Muscle layer of duodenum (tissue), 2 donors: ENCODE measurements around the gene HRH3.

Source experiments
- H3K27ac ChIP-seq: one replicate; pipeline ENCODE4 v1.7.0; 2013; ENCODE audit warnings: mild to moderate bottlenecking, low read length
- H3K27me3 ChIP-seq: one replicate; pipeline ENCODE4 v1.7.0; 2013; ENCODE audit warnings: low read depth, mild to moderate bottlenecking, control low read depth, low read length
- H3K36me3 ChIP-seq, 2 donors: one replicate each; pipeline ENCODE4 v1.7.0; 2013; ENCODE audit warnings: low read length in 2 of 2, control low read depth in 1 of 2, mild to moderate bottlenecking in 1 of 2; ENCODE audit not compliant: insufficient read depth in 2 of 2, control insufficient read depth in 1 of 2
- H3K4me1 ChIP-seq, 2 donors: one replicate each; pipeline ENCODE4 v1.7.0; 2013; ENCODE audit warnings: low read length in 2 of 2, mild to moderate bottlenecking in 2 of 2, control low read depth in 1 of 2, moderate library complexity in 1 of 2; ENCODE audit not compliant: insufficient read depth in 2 of 2, control insufficient read depth in 1 of 2
- H3K4me3 ChIP-seq, 2 donors: one replicate each; pipeline ENCODE4 v1.7.0; 2013; ENCODE audit warnings: low read length in 2 of 2, low read depth in 1 of 2, mild to moderate bottlenecking in 1 of 2
- H3K9me3 ChIP-seq, 2 donors: one replicate each; pipeline ENCODE4 v1.7.0; 2013; ENCODE audit warnings: low read length in 2 of 2, control low read depth in 1 of 2, mild to moderate bottlenecking in 1 of 2; ENCODE audit not compliant: control insufficient read depth in 1 of 2
- donor health status: healthy.

HRH3 gene

GRCh38 chr20:62191781-62192559 lies 28.1 kb downstream of the HRH3 start:
- Histone ChIP-seq H3K27me3 (no peaks in the 10 kb centered on the region), H3K4me3 (no peak overlapping the region), H3K4me1 (no peaks in the 10 kb centered on the region), H3K9me3 (no peaks in the 10 kb centered on the region), H3K36me3 (peaks cover 6 to 41% of the 10 kb centered on the region in 2 donors), H3K27ac (no peak overlapping the region)

- no peaks in the 10 kb centered on the region for H3K4me1 ChIP-seq
- no peaks in the 10 kb centered on the region for H3K27me3 ChIP-seq
Observed at GRCh38 chr20:62190639-62191411, 29.3 kb downstream of the HRH3 start.

DNA sequence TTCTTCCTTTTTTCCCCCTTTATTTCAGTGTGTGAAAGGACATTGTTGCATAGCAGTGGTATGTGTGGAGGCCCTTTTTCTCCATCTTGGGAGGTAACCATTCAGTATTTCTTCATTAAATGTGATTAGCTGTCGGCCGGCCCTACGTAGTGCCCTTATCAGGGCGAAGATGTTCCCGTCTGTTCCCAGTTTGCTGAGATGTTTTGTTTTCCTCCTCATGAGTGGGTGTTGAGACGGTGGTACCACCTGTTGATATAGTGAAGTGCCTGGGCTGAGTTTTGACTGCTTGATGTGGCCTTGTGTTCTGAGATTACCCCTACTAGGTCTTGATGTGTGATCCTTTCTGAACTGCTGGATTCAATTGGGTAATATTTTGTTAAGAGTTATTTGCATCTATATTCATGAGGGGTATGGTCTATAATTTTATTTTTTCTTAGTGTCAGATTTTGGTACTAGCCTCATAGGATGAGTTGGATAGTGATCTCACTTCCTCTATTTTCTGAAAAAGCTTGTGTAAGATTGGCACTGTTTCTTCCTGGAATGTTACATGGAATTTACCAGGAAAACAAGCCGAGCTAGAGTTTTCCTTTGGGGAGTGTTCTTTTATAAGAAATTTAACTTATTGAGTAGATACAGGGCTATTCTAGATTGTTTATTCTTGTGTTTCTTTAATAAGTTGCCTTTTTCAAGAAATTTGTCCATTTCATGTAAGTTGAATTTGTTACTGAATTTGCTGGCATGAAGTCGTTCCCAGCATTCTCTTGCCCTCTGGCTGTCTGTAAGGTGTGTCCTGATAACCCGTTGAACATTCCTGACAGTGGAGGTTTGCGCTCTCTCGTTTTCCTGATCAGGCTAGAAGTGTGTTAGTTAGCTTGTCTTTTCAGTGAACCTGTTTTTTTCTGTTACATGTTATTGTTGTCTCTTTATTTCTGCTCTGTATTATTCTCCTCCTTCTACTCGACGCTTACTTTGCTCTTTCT lies 32.9 kb downstream of the HRH3 start:
- Histone ChIP-seq H3K4me3 (no peak overlapping the region), H3K36me3 (peaks cover 5 to 24% of the 10 kb centered on the region in 2 donors), H3K27me3 (no peaks in the 10 kb centered on the region), H3K4me1 (peaks cover 0 to 19% of the 10 kb centered on the region in 2 donors), H3K27ac (no peak overlapping the region), H3K9me3 (no peaks in the 10 kb centered on the region)

More at GRCh38 chr20:62190639-62191411, 29.3 kb downstream of the HRH3 start:
- Histone ChIP-seq H3K27ac (no peak overlapping the region), H3K36me3 (peaks cover 6 to 39% of the 10 kb centered on the region in 2 donors), H3K4me3 (no peak overlapping the region), H3K9me3 (no peaks in the 10 kb centered on the region)

- H3K9me3 ChIP-seq, result no peaks in the 10 kb centered on the region
- H3K27ac ChIP-seq, result no peak overlapping the region
- peaks cover 0 to 16% of the 10 kb centered on the region in 2 donors for H3K36me3 ChIP-seq
- H3K4me3 ChIP-seq, result no peak overlapping the region
- H3K27me3 ChIP-seq, result no peaks in the 10 kb centered on the region
- peaks cover 0 to 19% of the 10 kb centered on the region in 2 donors for H3K4me1 ChIP-seq
Observed at GRCh38 chr20:62186096-62186426, 34.0 kb downstream of the HRH3 start.

GRCh38 chr20:62183426-62184142 lies 36.5 kb downstream of the HRH3 start:
- H3K27me3 ChIP-seq, result no peaks in the 10 kb centered on the region
- H3K9me3 ChIP-seq, result no peaks in the 10 kb centered on the region
- H3K4me1 ChIP-seq, result peaks cover 0 to 19% of the 10 kb centered on the region in 2 donors
- H3K27ac ChIP-seq, result peak overlapping the region; percentile 79
- H3K36me3 ChIP-seq, result peaks cover 0 to 8% of the 10 kb centered on the region in 2 donors
- H3K4me3 ChIP-seq, result peak overlapping the region; percentile 90 to 99

DNA sequence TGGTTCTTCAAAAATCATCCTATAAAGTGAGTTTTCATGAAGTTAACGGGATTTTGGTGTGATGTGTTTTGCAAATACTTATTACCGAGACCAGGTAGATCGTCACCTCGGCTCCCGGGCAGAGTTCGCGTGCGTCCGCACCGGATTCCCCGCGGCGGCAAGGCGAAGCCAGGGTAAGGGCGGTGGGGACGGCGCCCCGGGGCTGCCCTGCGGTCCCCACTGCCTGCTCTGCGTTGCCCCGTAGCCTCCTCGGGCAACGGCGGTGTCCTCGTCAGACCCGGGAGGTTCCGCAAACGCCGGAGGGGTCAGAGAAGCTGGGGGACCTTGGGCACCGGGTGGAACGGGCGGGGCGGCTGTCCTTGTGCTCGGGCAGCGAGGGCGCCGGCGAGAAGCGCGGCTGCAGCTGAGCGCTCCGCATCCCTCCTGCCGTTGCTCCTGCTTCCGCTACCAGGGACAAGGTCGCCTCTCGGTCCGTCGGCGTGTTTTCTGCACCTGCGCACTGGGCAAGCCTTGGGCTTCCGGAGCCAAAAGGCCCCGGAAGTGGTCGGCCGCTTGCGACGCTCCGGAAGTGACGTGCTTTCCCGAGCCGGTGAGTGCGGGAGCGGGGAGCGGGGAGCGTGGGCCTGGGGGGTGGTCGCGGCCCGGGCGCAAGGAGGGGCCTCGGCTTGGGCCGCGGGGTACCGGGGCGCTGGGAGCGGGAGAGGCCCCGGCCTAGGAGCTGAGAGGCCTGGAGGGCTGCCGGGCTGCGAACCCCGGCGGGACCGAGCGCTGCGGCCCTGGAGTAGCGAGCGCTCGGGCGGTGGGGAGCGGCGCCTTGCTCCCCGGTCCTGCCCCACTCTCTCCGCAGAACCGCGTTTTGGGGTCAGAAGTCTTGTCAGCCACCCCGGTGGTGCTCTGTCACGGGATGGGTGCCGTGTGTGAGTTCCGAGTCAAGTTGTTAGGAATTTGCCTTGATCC lies 37.3 kb downstream of the HRH3 start, which contains the start of gene MTG2:
MTG2 (plus strand) TSS at position 560 of the 957 bp plus-strand sequence. CDS start 10,393 bp downstream, outside the sequence.
- Histone ChIP-seq H3K4me3 (peak within 1 kb of the TSS; percentile 90 to 99), H3K9me3 (no peaks in the 10 kb centered on the region), H3K27ac (peak within 1 kb of the TSS; percentile 79), H3K36me3 (peaks cover 0 to 8% of the 10 kb centered on the region in 2 donors), H3K4me1 (peaks cover 0 to 19% of the 10 kb centered on the region in 2 donors), H3K27me3 (no peaks in the 10 kb centered on the region)

DNA sequence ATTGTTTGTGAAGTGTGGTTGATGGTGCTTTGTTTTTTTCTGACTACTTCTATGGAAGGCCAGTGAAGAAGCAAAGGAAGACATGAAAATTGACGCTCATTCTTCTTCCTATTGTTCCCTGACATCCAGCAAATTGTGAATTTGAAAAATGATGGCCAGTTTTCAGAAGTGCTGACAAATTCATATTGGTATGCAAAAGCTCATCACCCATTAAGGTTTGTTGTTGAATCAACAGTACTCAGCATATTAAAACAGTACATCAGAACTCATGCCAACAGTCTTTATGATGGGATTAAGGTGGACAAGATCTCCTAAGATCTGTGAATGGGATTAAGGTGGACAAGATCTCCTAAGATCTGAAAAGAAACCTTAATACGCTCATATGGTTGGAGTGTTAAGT lies 38.3 kb downstream of the HRH3 start:
- Histone ChIP-seq H3K36me3 (peaks cover 0 to 9% of the 10 kb centered on the region in 2 donors), H3K27me3 (no peaks in the 10 kb centered on the region), H3K9me3 (no peaks in the 10 kb centered on the region), H3K27ac (peak overlapping the region; percentile 79), H3K4me1 (peaks cover 0 to 19% of the 10 kb centered on the region in 2 donors), H3K4me3 (peak overlapping the region; percentile 90 to 99)

DNA sequence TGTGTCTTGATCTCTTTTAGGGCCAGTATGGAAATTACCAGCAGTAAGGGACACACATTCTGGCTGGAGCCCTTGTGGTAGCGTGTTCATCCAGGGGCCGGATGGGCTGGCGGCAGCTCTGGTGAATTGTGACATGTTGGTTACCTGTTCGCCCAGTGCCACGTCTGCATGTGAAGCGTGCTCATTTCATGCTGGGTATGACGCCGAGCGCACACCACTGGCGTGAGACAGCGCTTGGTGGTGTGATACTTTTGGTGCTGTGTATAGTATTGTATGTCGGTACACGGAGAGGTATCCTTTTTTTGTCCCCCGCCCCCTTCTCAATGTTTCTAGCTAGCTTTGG lies 40.9 kb downstream of the HRH3 start:
- no peak overlapping the region for H3K27ac ChIP-seq

GRCh38 chr20:62178316-62179161 lies 41.5 kb downstream of the HRH3 start:
- peaks cover 0 to 4% of the 10 kb centered on the region in 2 donors for H3K4me1 ChIP-seq
- H3K4me3 ChIP-seq, result no peak overlapping the region
- H3K36me3 ChIP-seq, result peaks cover 0 to 37% of the 10 kb centered on the region in 2 donors
- H3K27me3 ChIP-seq, result no peaks in the 10 kb centered on the region
- no peaks in the 10 kb centered on the region for H3K9me3 ChIP-seq
- H3K27ac ChIP-seq, result no peak overlapping the region

More for the DNA sequence above, 40.9 kb downstream of the HRH3 start:
- Histone ChIP-seq H3K4me3 (no peak overlapping the region), H3K27me3 (no peaks in the 10 kb centered on the region), H3K36me3 (peaks cover 0 to 34% of the 10 kb centered on the region in 2 donors), H3K9me3 (no peaks in the 10 kb centered on the region), H3K4me1 (peaks cover 0 to 10% of the 10 kb centered on the region in 2 donors)
